Effector memory CD8-positive, alpha-beta T cell (primary cell): Measurements from ENCODE around the gene SESN2.

Experiments used
- ATAC-seq: fragments of 150-1000 bp; cut with Tn5 transposase; replicated peaks from 2 replicates; pipeline ENCODE4 v1.10.0; 2021; ENCODE audit warnings: mild to moderate bottlenecking, moderate library complexity
- DNase-seq, 3 experiments: peaks; one replicate each; pipeline ENCODE4 v3.0.0; 2021
- H3K27ac Mint-ChIP-seq, 2 donors: one replicate each; pipeline ENCODE4 v1.8.0; 2022; ENCODE audit warnings: mild to moderate bottlenecking in 2 of 2, mixed read lengths in 2 of 2, moderate library complexity in 2 of 2
- H3K27me3 Mint-ChIP-seq, 2 donors: one replicate each; pipeline ENCODE4 v1.8.0; 2022; ENCODE audit warnings: mixed read lengths in 2 of 2
- H3K36me3 Mint-ChIP-seq: one replicate; pipeline ENCODE4 v1.8.0; 2022; ENCODE audit warnings: mild to moderate bottlenecking, moderate library complexity, mixed read lengths; ENCODE audit not compliant: insufficient read depth
- H3K4me1 Mint-ChIP-seq, 2 donors: one replicate each; pipeline ENCODE4 v1.8.0; 2022; ENCODE audit warnings: low read depth in 2 of 2, mixed read lengths in 2 of 2
- H3K4me3 Mint-ChIP-seq, 2 donors: one replicate each; pipeline ENCODE4 v1.8.0; 2022; ENCODE audit warnings: mild to moderate bottlenecking in 2 of 2, mixed read lengths in 2 of 2, moderate library complexity in 2 of 2
- H3K9me3 Mint-ChIP-seq, 2 donors: one replicate each; pipeline ENCODE4 v1.8.0; 2022; ENCODE audit warnings: mixed read lengths in 2 of 2
- total RNA-seq, 9 experiments: gene quantifications; one replicate each; lab custom pipeline; 2026; lab: John Stamatoyannopoulos, UW

The SESN2 gene
- 9.7 to 196 (median 53.8) reads per million in 9 experiments for total RNA-seq

- Mint-ChIP-seq H3K4me1 (peaks cover 35 to 38% of the 10 kb centered on the region in 2 donors), H3K9me3 (no peaks in the 10 kb centered on the region), H3K36me3 (peaks cover 21% of the 10 kb centered on the region), H3K27ac (peak within 1 kb of the TSS; percentile 46 to 88), H3K27me3 (no peaks in the 10 kb centered on the region), H3K4me3 (peak within 1 kb of the TSS; percentile 78 to 82)
- DNase-seq (peak; percentile 99), ATAC-seq (peak; percentile 89)
Observed at GRCh38 chr1:28259252-28259933, at the start of gene SESN2. Gene SESN2, plus strand, starts transcription at chr1:28259518. Its CDS starts 330 bp downstream, at chr1:28259848.

DNA sequence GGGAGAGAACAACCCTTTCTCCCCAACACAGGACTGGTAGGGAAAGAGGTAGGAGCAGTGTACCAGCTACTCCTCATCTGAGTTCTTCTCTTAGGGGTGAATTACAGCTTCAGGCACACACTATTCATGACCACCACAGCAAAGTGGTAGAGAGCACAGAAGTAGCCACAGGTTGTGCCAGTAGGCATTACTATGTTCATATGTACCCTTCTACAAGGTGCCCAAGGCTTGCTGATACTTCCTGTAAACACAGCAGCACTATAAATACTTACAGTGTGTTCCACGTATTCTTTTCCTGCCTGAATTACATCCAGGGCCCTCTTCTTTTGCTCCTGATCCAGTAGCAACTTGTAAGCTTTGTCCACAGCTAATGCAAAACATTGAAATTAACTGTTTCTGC, 49.6 kb upstream of the SESN2 start:
- no peaks in the 10 kb centered on the region for H3K27me3 Mint-ChIP-seq
- ATAC-seq (no peak), DNase-seq (no peak)
- H3K9me3 Mint-ChIP-seq: no peaks in the 10 kb centered on the region
- H3K36me3 Mint-ChIP-seq: peaks cover 56% of the 10 kb centered on the region
- H3K4me1 Mint-ChIP-seq: peaks cover 0 to 6% of the 10 kb centered on the region in 2 donors
- no peak overlapping the region for H3K4me3 Mint-ChIP-seq
- peak overlapping the region; percentile 20 to 28 for H3K27ac Mint-ChIP-seq

GRCh38 chr1:28213315-28213714, 46.0 kb upstream of the SESN2 start:
- no peaks in the 10 kb centered on the region for H3K9me3 Mint-ChIP-seq
- H3K4me1 Mint-ChIP-seq: peaks cover 0 to 4% of the 10 kb centered on the region in 2 donors
- ATAC-seq: no peak
- DNase-seq: no peak
- no peaks in the 10 kb centered on the region for H3K27me3 Mint-ChIP-seq
- H3K36me3 Mint-ChIP-seq: peaks cover 64% of the 10 kb centered on the region
- H3K27ac Mint-ChIP-seq: no peak overlapping the region
- H3K4me3 Mint-ChIP-seq: no peak overlapping the region

DNA sequence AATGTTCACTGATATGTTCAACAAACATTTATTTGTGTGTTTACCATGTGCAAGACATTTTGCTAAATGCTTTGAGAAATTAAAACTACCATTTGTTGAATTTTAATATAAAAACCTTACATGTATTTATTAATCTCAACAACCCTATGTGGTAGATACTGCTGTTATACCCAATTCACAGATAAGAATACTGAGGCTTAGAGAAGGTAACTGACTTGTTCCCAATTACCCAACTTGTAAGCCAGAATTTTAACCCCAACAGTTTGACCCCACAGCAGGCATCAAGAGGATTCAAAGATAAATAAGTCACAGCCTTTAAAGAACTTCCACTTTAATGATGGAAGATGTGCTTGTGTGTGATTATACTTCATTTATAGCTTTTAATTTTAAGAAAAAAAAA, 30.2 kb upstream of the SESN2 start:
- no peaks in the 10 kb centered on the region for H3K9me3 Mint-ChIP-seq
- no peak overlapping the region for H3K4me3 Mint-ChIP-seq
- DNase-seq: no peak
- H3K36me3 Mint-ChIP-seq: peaks cover 61% of the 10 kb centered on the region
- H3K27me3 Mint-ChIP-seq: no peaks in the 10 kb centered on the region
- no peak for ATAC-seq
- peak overlapping the region in 1 of 2 donors; percentile 82 for H3K27ac Mint-ChIP-seq
- peaks cover 11 to 19% of the 10 kb centered on the region in 2 donors for H3K4me1 Mint-ChIP-seq

DNA sequence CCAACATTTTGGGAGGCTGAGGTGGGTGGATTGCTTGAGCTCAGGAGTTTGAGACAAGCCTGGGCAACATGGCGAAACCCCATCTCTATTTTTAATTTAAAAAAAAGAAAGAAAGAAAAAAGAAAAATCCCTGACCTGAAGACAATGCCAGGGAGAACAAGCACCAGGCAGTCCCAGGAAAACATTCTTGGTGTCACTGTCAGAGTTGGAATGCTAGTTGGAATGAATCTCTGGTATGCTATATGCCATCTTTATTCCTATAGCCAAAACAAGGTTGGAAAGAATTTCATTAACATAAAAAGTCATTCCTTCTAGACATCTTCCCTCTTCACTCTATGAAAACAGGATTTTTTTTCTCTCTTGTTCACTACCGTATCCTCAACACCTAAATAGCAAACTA, 29.3 kb upstream of the SESN2 start:
- Mint-ChIP-seq H3K4me3 (peak overlapping the region in 1 of 2 donors; percentile 27), H3K4me1 (peaks cover 11 to 19% of the 10 kb centered on the region in 2 donors), H3K27me3 (no peaks in the 10 kb centered on the region), H3K9me3 (no peaks in the 10 kb centered on the region), H3K36me3 (peaks cover 55% of the 10 kb centered on the region), H3K27ac (no peak overlapping the region)
- DNase-seq (no peak), ATAC-seq (no peak)

- H3K27me3 Mint-ChIP-seq: no peaks in the 10 kb centered on the region
- ATAC-seq (peak; percentile 64), DNase-seq (peak; percentile 88 to 94 (median 89))
- H3K36me3 Mint-ChIP-seq: peaks cover 28% of the 10 kb centered on the region
- H3K9me3 Mint-ChIP-seq: no peaks in the 10 kb centered on the region
- H3K4me3 Mint-ChIP-seq: peak within 1 kb of the TSS; percentile 99 to 100
- peak within 1 kb of the TSS; percentile 99 for H3K27ac Mint-ChIP-seq
- peaks cover 11 to 15% of the 10 kb centered on the region in 2 donors for H3K4me1 Mint-ChIP-seq
Observed at GRCh38 chr1:28232558-28233263, 26.6 kb upstream of the SESN2 start, which contains the start of gene DNAJC8. Gene DNAJC8, minus strand, starts transcription at chr1:28233029. Its CDS starts 31 bp downstream, at chr1:28232998.

DNA sequence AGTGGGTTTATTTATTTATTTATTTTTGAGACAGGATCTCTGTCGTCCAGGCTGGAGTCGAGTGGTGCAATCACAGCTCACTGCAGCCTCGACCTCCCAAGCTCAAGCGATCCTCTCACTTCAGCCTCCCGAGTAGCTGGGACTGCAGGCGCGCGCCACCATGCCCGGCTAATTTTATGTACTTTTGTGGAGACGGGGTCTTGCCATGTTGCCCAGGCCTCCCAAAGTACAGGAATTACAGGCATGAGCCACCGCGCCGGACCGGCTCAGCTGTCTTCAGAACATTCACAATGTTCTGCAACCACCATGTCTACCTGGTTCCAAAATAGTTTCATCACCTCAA, 26.1 kb upstream of the SESN2 start:
- Mint-ChIP-seq H3K36me3 (peaks cover 26% of the 10 kb centered on the region), H3K9me3 (no peaks in the 10 kb centered on the region), H3K4me3 (peak overlapping the region; percentile 99 to 100), H3K4me1 (peaks cover 11 to 15% of the 10 kb centered on the region in 2 donors), H3K27ac (peak overlapping the region; percentile 99), H3K27me3 (no peaks in the 10 kb centered on the region)
- DNase-seq: no peak
- ATAC-seq: no peak

DNA sequence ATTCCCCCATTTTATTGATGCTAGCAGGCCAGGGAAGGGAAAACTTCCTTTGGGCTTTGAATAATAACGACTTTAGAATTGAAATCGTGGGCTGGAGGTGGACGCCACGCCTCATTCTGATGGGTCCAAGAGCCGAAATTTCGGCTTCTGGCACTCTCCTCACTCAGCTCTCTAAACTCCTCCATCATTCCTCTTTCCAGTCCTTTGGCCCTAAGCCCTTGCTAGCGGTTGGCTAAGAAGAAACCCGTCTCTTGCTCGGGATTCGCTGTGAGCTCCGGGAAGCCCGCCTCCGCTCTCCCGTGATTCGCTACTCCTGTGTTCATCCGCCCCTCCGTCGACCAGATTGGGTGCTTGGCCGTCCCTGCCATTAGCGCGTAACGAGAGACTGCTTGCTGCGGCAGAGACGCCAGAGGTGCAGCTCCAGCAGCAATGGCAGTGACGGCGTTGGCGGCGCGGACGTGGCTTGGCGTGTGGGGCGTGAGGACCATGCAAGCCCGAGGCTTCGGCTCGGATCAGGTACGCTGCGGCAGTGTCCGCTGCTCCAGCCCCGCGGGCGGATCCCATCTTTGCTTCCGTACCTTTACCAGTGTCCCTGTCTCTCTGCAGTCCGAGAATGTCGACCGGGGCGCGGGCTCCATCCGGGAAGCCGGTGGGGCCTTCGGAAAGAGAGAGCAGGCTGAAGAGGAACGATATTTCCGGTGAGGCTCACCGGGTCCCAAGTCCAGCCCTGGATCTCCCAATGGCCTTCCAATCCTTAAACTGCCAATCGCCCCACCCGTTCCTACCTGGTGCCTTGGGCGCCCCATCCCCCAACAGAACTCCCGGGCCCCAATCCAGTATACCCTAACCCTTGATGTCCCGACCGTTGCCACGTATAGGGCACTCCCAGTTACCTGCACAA, 23.3 kb upstream of the SESN2 start, which contains the start of gene ATP5IF1:
Gene ATP5IF1 (plus strand): TSS at position 370 of the 901 bp plus-strand sequence. CDS start 60 bp downstream, at position 430.
- H3K27ac Mint-ChIP-seq: no peak within 1 kb of the TSS
- no peak within 1 kb of the TSS for H3K4me3 Mint-ChIP-seq
- H3K9me3 Mint-ChIP-seq: no peaks in the 10 kb centered on the region
- peaks cover 13% of the 10 kb centered on the region for H3K36me3 Mint-ChIP-seq
- ATAC-seq (peak; percentile 94), DNase-seq (peak; percentile 92)
- H3K27me3 Mint-ChIP-seq: no peaks in the 10 kb centered on the region
- H3K4me1 Mint-ChIP-seq: peaks cover 10 to 11% of the 10 kb centered on the region in 2 donors

- Mint-ChIP-seq H3K36me3 (peaks cover 14% of the 10 kb centered on the region), H3K4me3 (no peak overlapping the region), H3K27ac (no peak overlapping the region), H3K9me3 (no peaks in the 10 kb centered on the region), H3K4me1 (peaks cover 10 to 11% of the 10 kb centered on the region in 2 donors), H3K27me3 (no peaks in the 10 kb centered on the region)
- ATAC-seq: no peak
- DNase-seq: no peak
Observed at GRCh38 chr1:28236656-28237322, 22.5 kb upstream of the SESN2 start.

DNA sequence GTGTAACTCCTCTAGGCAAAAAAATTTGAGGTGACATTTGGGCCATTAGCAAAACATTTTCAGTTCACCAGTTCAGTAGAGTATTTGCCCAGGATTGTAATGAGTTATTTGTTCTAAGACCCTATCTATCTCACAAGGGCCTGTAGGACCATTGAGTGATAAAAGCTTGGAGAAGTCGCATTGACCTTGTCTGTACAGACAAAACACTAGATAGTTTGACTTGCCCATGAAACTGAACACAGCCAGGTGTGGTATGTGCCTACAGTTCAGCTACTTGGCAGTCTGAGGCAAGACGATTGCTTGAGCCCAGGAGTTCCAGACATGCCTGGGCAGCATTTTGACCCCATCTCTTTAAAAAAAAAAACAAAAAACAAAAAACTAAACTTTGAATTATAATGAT, 20.3 kb upstream of the SESN2 start:
- ATAC-seq (no peak), DNase-seq (no peak)
- Mint-ChIP-seq H3K9me3 (no peaks in the 10 kb centered on the region), H3K27me3 (no peaks in the 10 kb centered on the region), H3K36me3 (peaks cover 14% of the 10 kb centered on the region), H3K4me3 (no peak overlapping the region), H3K27ac (no peak overlapping the region), H3K4me1 (peaks cover 5 to 8% of the 10 kb centered on the region in 2 donors)

DNA sequence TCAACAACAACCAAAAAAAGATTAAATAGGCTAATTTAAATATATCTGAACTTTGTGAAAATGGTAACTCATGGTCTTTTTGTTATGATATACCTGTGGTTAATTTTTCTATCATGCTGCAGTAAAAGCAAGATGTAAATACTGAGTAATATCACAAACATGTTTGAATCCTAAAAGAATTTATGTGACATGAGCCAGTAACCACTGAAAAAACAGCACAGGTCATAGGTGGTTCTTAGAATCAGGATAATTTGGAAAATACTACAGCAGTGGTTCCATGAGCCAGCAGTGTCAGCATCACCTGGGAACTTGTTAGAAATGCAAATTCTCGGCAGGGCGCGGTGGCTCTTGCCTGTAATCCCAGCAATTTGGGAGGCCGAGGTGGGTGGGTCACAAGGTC, 19.3 kb upstream of the SESN2 start:
- H3K27ac Mint-ChIP-seq: no peak overlapping the region
- peaks cover 11 to 16% of the 10 kb centered on the region in 2 donors for H3K4me1 Mint-ChIP-seq
- no peaks in the 10 kb centered on the region for H3K27me3 Mint-ChIP-seq
- ATAC-seq (no peak), DNase-seq (no peak)
- H3K9me3 Mint-ChIP-seq: no peaks in the 10 kb centered on the region
- H3K4me3 Mint-ChIP-seq: no peak overlapping the region
- peaks cover 14% of the 10 kb centered on the region for H3K36me3 Mint-ChIP-seq

- H3K4me3 Mint-ChIP-seq: no peak overlapping the region
- H3K36me3 Mint-ChIP-seq: peaks cover 21% of the 10 kb centered on the region
- peaks cover 17 to 22% of the 10 kb centered on the region in 2 donors for H3K4me1 Mint-ChIP-seq
- no peaks in the 10 kb centered on the region for H3K9me3 Mint-ChIP-seq
- H3K27me3 Mint-ChIP-seq: no peaks in the 10 kb centered on the region
- DNase-seq (no peak), ATAC-seq (no peak)
- H3K27ac Mint-ChIP-seq: no peak overlapping the region
Observed at GRCh38 chr1:28241638-28242241, 17.6 kb upstream of the SESN2 start.
